Ovary (tissue), 3 donors: Measurements from ENCODE around the gene HPSE2.

Experiments used
- EP300 ChIP-seq: sonication (generic); formaldehyde crosslinking; IDR thresholded peaks from one replicate; pipeline ENCODE4 v1.6.1; 2017; ENCODE audit warnings: antibody characterized with exemption
- POLR2A ChIP-seq: fragments of 450-650 bp; IDR thresholded peaks from one replicate; pipeline ENCODE4 v1.6.1; 2017; ENCODE audit warnings: antibody characterized with exemption, mild to moderate bottlenecking, moderate library complexity
- TF ChIP-seq, protein P1 (sequence below), 3 donors: fragments of 450-650 bp in 2 of 3; fragments of 200-600 bp in 1 of 3; IDR thresholded peaks; one replicate each; pipeline versions ENCODE4 v1.5.1 to v1.8.0; 2016 to 2022; ENCODE audit warnings: antibody characterized with exemption in 3 of 3, mild to moderate bottlenecking in 1 of 3
- donor health status: DM: no; HTN: no; CAD: no.

DNA sequence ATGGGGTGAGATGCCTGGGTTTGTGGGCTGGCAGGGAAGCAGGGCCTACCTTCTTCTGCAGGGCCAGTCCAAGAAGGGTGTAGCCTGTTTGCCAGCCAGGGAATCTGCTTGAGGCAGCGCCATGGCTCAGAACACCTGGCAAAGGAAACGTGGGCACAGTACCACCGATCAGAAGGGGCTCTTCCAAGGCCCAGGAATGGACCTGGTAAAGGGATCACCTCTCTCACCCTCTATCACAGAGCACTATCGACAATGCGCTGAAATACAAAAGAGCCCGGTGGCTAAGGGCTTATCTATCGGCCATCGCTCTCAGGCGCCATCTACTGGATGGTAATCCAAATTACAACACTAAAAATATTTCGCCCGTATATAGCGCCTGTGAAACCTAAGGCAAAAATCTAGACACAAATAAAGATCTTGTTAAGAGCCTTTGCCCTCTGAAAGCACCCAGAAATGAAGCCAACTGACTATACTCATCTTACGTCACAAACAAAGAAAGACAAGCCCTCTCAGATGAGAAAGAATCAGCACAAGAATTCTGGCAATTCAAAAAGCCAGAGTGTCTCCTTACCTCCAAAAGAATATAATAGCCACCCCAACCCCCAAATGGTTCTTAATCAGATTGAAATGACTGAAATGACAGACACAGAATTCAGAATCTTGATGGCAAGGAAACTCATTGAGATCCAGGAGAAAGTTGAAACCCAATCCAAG is 571.2 kb downstream of the HPSE2 start:
- TF ChIP-seq, protein P1, sequence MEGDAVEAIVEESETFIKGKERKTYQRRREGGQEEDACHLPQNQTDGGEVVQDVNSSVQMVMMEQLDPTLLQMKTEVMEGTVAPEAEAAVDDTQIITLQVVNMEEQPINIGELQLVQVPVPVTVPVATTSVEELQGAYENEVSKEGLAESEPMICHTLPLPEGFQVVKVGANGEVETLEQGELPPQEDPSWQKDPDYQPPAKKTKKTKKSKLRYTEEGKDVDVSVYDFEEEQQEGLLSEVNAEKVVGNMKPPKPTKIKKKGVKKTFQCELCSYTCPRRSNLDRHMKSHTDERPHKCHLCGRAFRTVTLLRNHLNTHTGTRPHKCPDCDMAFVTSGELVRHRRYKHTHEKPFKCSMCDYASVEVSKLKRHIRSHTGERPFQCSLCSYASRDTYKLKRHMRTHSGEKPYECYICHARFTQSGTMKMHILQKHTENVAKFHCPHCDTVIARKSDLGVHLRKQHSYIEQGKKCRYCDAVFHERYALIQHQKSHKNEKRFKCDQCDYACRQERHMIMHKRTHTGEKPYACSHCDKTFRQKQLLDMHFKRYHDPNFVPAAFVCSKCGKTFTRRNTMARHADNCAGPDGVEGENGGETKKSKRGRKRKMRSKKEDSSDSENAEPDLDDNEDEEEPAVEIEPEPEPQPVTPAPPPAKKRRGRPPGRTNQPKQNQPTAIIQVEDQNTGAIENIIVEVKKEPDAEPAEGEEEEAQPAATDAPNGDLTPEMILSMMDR (IDR thresholded peaks at IDR 0.05), result no peak
- TF ChIP-seq POLR2A (no peak), EP300 (no peak)
